ENCODE measurements around the gene LSM4.
"Not testable (repeated sequence)": the region's sequence is repeated elsewhere in the genome, so short reads cannot be mapped to it uniquely, and the experiment has no call there.

LSM4 gene

GRCh38 chr19:18340190-18340989, 17.5 kb upstream of the LSM4 start, which contains the start of gene PGPEP1:
Gene PGPEP1 (plus strand): TSS chr19:18340598. CDS start chr19:18340682, 84 bp downstream.
- peak; percentile 61 for DNase-seq

- no peak for DNase-seq
These were observed 16.8 kb upstream of the LSM4 start for GRCh38 chr19:18339723-18340122.

DNA sequence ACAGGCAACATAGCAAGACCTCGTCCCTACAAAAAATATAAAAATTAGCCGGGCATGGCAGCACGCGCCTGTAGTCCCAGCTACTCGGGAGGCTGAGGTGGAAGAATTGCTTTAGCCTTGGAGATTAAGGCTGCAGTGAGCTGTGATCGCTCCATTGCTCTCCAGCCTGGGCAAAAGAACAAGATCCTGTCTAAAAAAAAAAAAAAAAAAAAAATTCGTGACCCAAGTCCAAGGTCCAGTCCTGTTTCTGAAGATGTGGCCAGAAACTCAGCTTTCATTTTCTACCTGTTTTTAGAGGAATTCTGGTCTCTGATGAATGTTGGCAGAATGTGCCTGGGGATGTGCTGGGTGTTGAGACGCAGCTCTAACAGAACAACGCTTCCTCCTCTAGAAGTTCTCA, 15.7 kb upstream of the LSM4 start:
- DNase-seq = no peak

- DNase-seq = no peak
These were observed 13.2 kb upstream of the LSM4 start for GRCh38 chr19:18336121-18336520.

- DNase-seq = no peak
These were observed 10.8 kb upstream of the LSM4 start for GRCh38 chr19:18333680-18334079.

GRCh38 chr19:18332917-18333530, 10.1 kb upstream of the LSM4 start:
- no peak for DNase-seq

DNA sequence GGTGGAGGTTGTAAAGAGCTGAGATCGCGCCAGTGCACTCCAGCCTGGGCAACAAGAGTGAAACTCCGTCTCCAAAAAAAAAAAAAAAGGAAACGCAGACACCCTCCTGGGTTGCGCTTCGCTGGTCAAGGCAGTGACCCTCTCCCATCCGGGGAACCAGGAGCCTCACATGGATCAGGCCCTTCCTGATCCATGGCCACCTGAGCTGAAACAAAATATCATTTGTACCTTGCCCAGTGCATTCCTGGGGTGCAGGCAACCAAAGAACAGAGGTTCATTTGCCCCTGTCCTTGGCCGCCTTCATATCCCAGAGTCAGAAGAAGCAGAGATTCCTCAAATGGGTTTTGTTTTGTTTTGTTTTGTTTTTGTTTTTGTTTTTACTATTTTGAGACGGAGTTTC, 8.0 kb upstream of the LSM4 start:
- DNase-seq = no peak

DNA sequence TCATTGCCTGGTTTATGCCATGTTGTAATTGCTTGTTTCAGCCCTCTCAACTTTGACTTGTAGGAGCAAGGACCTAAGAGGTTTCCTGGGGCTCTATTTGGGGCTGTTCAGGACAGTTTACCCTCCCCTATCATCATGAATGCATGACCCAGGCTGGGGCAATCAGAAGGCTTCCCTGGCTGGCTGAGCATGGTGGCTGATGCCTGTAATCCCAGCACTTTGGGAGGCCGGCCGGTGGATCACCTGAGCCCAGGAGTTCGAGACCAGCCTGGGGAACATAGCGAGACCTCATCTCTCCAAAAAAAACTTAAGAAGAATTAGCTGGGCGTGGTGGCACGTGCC, 6.1 kb upstream of the LSM4 start:
- DNase-seq = no peak

DNA sequence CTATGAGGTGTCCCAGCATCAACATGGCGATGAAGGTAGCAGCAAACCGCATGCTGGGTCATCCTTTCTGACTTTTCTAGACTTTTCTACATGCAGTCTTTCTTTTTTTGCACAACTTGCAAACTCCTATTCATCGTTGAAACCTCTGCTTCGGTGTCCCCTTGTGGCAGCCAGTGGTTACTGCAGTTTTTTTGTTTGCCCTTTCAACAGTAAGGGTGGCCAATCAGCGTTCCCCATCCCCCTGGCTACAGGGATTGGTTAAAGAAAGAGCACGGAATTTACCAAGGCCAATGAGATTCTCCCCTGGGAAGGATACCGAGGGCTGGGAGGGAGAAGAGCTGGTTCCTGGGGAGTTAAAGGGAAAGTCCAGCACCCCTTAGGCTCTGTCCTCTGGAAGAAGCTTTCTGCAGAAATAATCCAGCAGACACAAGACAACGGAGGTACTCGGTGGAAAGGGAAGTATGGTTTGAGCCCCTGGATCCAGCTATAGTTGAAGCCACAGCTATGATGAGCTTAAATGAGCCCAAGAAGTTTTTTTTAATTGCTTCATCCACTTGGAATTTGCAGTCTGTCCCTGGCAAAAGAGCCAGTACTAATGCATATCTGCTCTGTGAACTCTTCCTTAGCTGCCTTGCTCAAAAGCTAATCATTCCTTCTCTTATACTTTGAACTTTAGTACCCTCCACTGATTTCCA, 5.6 kb upstream of the LSM4 start:
- DNase-seq = peak; percentile 88

DNA sequence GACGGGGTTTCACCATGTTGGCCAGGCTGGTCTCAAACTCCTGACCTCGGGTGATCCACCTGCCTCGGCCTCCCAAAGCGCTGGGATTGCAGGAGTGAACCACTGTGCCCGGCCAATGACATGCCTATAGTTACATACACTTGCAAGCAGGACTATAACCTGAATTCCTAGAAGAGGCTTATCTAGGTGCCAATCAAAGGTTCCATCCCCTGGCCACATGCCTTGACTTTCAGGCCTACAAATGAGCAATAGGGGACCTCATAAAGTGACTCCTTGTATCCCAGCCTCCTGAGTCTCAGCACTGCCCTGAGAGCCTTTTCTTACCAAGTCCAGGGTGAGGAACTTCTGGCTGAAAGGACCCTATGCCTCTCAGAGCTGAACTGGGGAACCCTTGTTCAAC, 3.9 kb upstream of the LSM4 start:
- no peak for DNase-seq

DNA sequence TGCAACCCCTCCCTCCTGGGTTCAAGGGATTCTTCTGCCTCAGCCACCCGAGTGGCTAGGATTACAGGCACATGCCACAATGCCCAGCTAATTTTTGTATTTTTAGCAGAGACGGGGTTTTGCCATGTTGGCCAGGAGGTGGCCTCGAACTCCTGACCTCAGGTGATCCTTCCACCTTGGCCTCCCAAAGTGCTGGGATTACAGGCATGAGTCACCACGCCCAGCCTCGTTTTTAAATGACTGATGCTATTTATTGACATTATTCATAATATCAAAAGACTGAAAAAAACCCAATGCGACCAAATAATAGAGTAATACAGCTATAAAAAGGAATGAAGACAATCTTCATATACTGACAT, 1.5 kb upstream of the LSM4 start:
- DNase-seq = not testable (repeated sequence)

GRCh38 chr19:18322318-18322758, 538 bp downstream of the LSM4 start:
- peak; percentile 16 for DNase-seq

- no peak for DNase-seq
These were observed 1.2 kb downstream of the LSM4 start for GRCh38 chr19:18321734-18322102.

- no peak for DNase-seq
These were observed 1.8 kb downstream of the LSM4 start for GRCh38 chr19:18320865-18321733.

- no peak for DNase-seq
These were observed 3.2 kb downstream of the LSM4 start for GRCh38 chr19:18319591-18320135.

GRCh38 chr19:18317961-18318800, 4.7 kb downstream of the LSM4 start:
- peak; percentile 48 for DNase-seq

DNA sequence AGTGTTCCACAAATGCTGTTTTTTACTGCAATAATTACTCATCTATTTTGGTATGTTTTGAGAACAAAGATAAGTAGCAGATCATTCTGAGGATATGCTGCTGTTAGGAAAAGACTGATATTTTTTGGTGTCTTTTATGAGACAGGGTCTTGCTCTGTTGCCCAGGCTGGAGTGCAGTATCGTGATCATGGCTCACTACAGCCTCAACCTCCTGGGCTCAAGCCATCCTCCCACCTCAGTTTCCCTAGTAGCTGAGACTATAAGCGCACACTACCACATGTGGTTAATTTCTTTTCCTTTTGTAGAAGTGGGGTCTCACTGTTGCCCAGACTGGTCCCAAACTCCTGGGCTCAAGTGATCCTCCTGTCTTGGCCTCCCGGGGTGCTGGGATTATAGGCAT, 9.5 kb downstream of the LSM4 start:
- no peak for DNase-seq

DNA sequence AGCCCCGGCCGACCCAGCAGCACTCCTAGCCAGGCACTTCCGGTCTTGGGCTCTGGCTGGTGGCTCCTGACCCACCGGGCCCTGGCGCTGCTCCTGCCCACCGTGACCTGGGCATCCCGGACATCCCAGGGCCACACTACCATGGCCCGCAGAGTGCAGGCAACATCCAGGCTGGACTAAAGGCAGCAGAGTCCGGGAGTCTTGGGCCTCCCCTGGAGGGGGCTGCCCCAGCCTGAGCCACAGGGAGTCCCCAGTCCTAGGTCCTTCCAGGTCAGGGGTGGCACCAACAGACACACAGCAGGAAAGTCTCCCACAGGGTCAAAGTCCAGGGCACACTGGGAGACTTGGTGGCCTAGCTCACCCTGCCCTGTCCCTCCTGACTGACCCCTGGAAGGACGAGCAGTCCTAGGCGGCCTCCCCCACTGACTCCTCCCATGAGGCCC, 10.8 kb downstream of the LSM4 start:
- DNase-seq = no peak

- DNase-seq = no peak
These were observed 11.3 kb downstream of the LSM4 start for GRCh38 chr19:18311502-18312091.

GRCh38 chr19:18310966-18311365, 11.9 kb downstream of the LSM4 start:
- no peak for DNase-seq
